WTC11 (cell line): Measurements from ENCODE around the gene CTNNA3. TPM values are rescaled to one million over a fixed set of nuclear protein-coding genes. Genes with fewer than 3 reads are reported as not detected.

Experiments used
- ATAC-seq: fragments of 200-7000 bp; cut with Tn5 transposase; 2 replicates; pipeline ENCODE4 v1.10.0; 2021; ENCODE audit warnings: mild to moderate bottlenecking, moderate library complexity
- CTCF ChIA-PET: fragments of 300-600 bp; sonication (Branson Sonifier 250); formaldehyde crosslinking; loops from one replicate; lab custom pipeline; 2021; ENCODE audit warnings: antibody characterized with exemption; lab: Charles Lee
- POLR2A ChIA-PET: fragments of 350-600 bp; sonication (Branson Sonifier 250); formaldehyde crosslinking; loops from one replicate; lab custom pipeline; 2021; ENCODE audit warnings: antibody characterized with exemption; lab: Charles Lee
- DNase-seq: peaks from one replicate; pipeline ENCODE4 v3.0.0; 2021; ENCODE audit warnings: low spot score
- H3K27ac Mint-ChIP-seq: 2 replicates; pipeline ENCODE4 v1.8.0; 2021; ENCODE audit warnings: mixed read lengths
- H3K27me3 Mint-ChIP-seq: 2 replicates; pipeline ENCODE4 v1.8.0; 2021; ENCODE audit warnings: low read depth, mild to moderate bottlenecking, moderate library complexity, mixed read lengths
- H3K36me3 Mint-ChIP-seq: 2 replicates; pipeline ENCODE4 v1.8.0; 2021; ENCODE audit warnings: mixed read lengths
- H3K4me1 Mint-ChIP-seq: 2 replicates; pipeline ENCODE4 v1.8.0; 2022; ENCODE audit warnings: mixed read lengths
- H3K4me3 Mint-ChIP-seq: 2 replicates; pipeline ENCODE4 v1.8.0; 2021; ENCODE audit warnings: mild to moderate bottlenecking, moderate library complexity, mixed read lengths
- H3K9me3 Mint-ChIP-seq: 2 replicates; pipeline ENCODE4 v1.8.0; 2021; ENCODE audit warnings: mixed read lengths
- ARID4B ChIP-seq: sonication (generic); formaldehyde crosslinking; IDR thresholded peaks from 2 replicates; pipeline ENCODE4 v1.8.0; 2023; ENCODE audit warnings: missing genetic modification reagents, mild to moderate bottlenecking, borderline replicate concordance
- ATF6 ChIP-seq: sonication (generic); formaldehyde crosslinking; IDR thresholded peaks from 2 replicates; pipeline ENCODE4 v1.8.1; 2023; ENCODE audit warnings: mild to moderate bottlenecking, missing genetic modification reagents
- CREM ChIP-seq: sonication (generic); formaldehyde crosslinking; IDR thresholded peaks from 2 replicates; pipeline ENCODE4 v1.8.1; 2022; ENCODE audit warnings: mild to moderate bottlenecking, missing genetic modification reagents, moderate library complexity
- E2F1 ChIP-seq: sonication (generic); formaldehyde crosslinking; IDR thresholded peaks from 2 replicates; pipeline ENCODE4 v1.8.0; 2022; ENCODE audit warnings: mild to moderate bottlenecking, missing genetic modification reagents
- JUN ChIP-seq: sonication (generic); formaldehyde crosslinking; IDR thresholded peaks from 2 replicates; pipeline ENCODE4 v1.8.0; 2023; ENCODE audit warnings: mild to moderate bottlenecking, missing genetic modification reagents
- NFE2L1 ChIP-seq: sonication (generic); formaldehyde crosslinking; IDR thresholded peaks from 2 replicates; pipeline ENCODE4 v1.8.1; 2023; ENCODE audit warnings: missing genetic modification reagents
- PRDM15 ChIP-seq: sonication (generic); formaldehyde crosslinking; IDR thresholded peaks from 2 replicates; pipeline ENCODE4 v1.8.0; 2022; ENCODE audit warnings: missing genetic modification reagents
- PRRX2 ChIP-seq: fragments of 250-450 bp; sonication (Bioruptor Pico); IDR thresholded peaks from 2 replicates; pipeline ENCODE4 v1.8.0; 2021; ENCODE audit warnings: mild to moderate bottlenecking
- SMAD4 ChIP-seq: sonication (generic); formaldehyde crosslinking; IDR thresholded peaks from 2 replicates; pipeline ENCODE4 v1.8.0; 2022; ENCODE audit warnings: mild to moderate bottlenecking, missing genetic modification reagents
- USF1 ChIP-seq: sonication (generic); formaldehyde crosslinking; IDR thresholded peaks from 2 replicates; pipeline ENCODE4 v1.8.0; 2022; ENCODE audit warnings: mild to moderate bottlenecking, missing genetic modification reagents
- ZNF317 ChIP-seq: sonication (generic); formaldehyde crosslinking; IDR thresholded peaks from 2 replicates; pipeline ENCODE4 v1.8.1; 2023; ENCODE audit warnings: low read depth, mild to moderate bottlenecking, moderate library complexity, missing genetic modification reagents, borderline replicate concordance
- ZNF423 ChIP-seq: fragments of 250-450 bp; sonication (Bioruptor Pico); IDR thresholded peaks from 2 replicates; pipeline ENCODE4 v2.1.2; 2022; ENCODE audit warnings: mild to moderate bottlenecking, moderate library complexity
- ZNF532 ChIP-seq: fragments of 250-450 bp; sonication (Bioruptor Pico); IDR thresholded peaks from 2 replicates; pipeline ENCODE4 v1.9.0; 2021; ENCODE audit warnings: mild to moderate bottlenecking, borderline replicate concordance
- ZNF671 ChIP-seq: fragments of 250-450 bp; sonication (Bioruptor Pico); IDR thresholded peaks from 2 replicates; pipeline ENCODE4 v1.8.0; 2021; ENCODE audit warnings: mild to moderate bottlenecking
- total RNA-seq: library from RNA; stranded (reverse); gene quantifications from 3 replicates; pipeline ENCODE4 v1.2.3, GENCODE V29; 2021

Gene CTNNA3
- total RNA-seq, 1 experiment from 2014 or later: 6.1 TPM

- no peaks in the 10 kb centered on the region for H3K4me1 Mint-ChIP-seq
- ATAC-seq (no peak), DNase-seq (no peak)
- ChIA-PET POLR2A (no interaction called here), CTCF (no interaction called here)
- H3K9me3 Mint-ChIP-seq: peaks cover 15% of the 10 kb centered on the region
- H3K36me3 Mint-ChIP-seq: peaks cover 7% of the 10 kb centered on the region
- no peak overlapping the region for H3K27ac Mint-ChIP-seq
- H3K27me3 Mint-ChIP-seq: no peaks in the 10 kb centered on the region
- TF ChIP-seq E2F1 (CRISPR knock-in tag) (no peak), ZNF532 (CRISPR knock-in tag) (no peak), ZNF423 (CRISPR knock-in tag) (no peak), CREM (CRISPR knock-in tag) (no peak), PRDM15 (CRISPR knock-in tag) (no peak), JUN (no peak), ATF6 (no peak), NFE2L1 (no peak), SMAD4 (no peak), ARID4B (CRISPR knock-in tag) (no peak), USF1 (no peak), ZNF671 (CRISPR knock-in tag) (no peak), ZNF317 (CRISPR knock-in tag) (no peak), PRRX2 (CRISPR knock-in tag) (no peak)
- H3K4me3 Mint-ChIP-seq: no peak overlapping the region
These were observed 1472.3 kb downstream of the CTNNA3 start for GRCh38 chr10:66223656-66224055.
